Upper lobe of left lung (tissue), 6 donors: ENCODE data around the gene TENM3. TPM values are rescaled to one million over a fixed set of nuclear protein-coding genes. Genes with fewer than 3 reads are reported as not detected.

Experiments
- ATAC-seq, 2 donors: fragments of 200-7000 bp; cut with Tn5 transposase; one replicate each; pipeline ENCODE4 v1.9.1; 2022; ENCODE audit warnings: mild to moderate bottlenecking in 2 of 2, moderate library complexity in 2 of 2; ENCODE audit not compliant: low FRiP score in 2 of 2
- DNase-seq, 2 donors: peaks; one replicate each; pipeline ENCODE4 v3.0.0-alpha.2; 2019 to 2020
- H3K27ac ChIP-seq, 4 donors: fragments of 200-600 bp; sonication (generic); one replicate each; pipeline ENCODE4 v1.5.1; 2016 to 2019
- H3K27me3 ChIP-seq, 4 donors: fragments of 200-600 bp; sonication (generic); one replicate each; pipeline ENCODE4 v1.5.1; 2017 to 2019
- H3K36me3 ChIP-seq, 4 donors: fragments of 200-600 bp; sonication (generic); one replicate each; pipeline ENCODE4 v1.5.1; 2016 to 2019
- H3K4me1 ChIP-seq, 4 donors: fragments of 200-600 bp; sonication (generic); one replicate each; pipeline ENCODE4 v1.5.1; 2018 to 2019
- H3K4me3 ChIP-seq, 4 donors: fragments of 200-600 bp; sonication (generic); one replicate each; pipeline ENCODE4 v1.5.1; 2017 to 2019; ENCODE audit warnings: mild to moderate bottlenecking in 2 of 4, moderate library complexity in 1 of 4
- H3K9me3 ChIP-seq, 4 donors: fragments of 200-600 bp; sonication (generic); one replicate each; pipeline ENCODE4 v1.5.1; 2018 to 2019
- CTCF ChIP-seq, 6 experiments: fragments of 450-650 bp in 4 of 6; fragments of 200-600 bp in 2 of 6; sonication (generic) in 2 of 6; IDR thresholded peaks; one replicate each; pipeline ENCODE4 v1.5.1; 2016 to 2019; ENCODE audit warnings: antibody characterized with exemption in 6 of 6
- EP300 ChIP-seq, 4 donors: sonication (generic); formaldehyde crosslinking; IDR thresholded peaks; one replicate each; pipeline ENCODE4 v1.5.1; 2017; ENCODE audit warnings: antibody characterized with exemption in 4 of 4, control low read depth in 2 of 4
- POLR2A ChIP-seq, 4 donors: fragments of 450-650 bp; IDR thresholded peaks; one replicate each; pipeline ENCODE4 v1.5.1; 2016 to 2017; ENCODE audit warnings: antibody characterized with exemption in 4 of 4, mild to moderate bottlenecking in 2 of 4
- POLR2AphosphoS5 ChIP-seq, 2 donors: sonication (generic); formaldehyde crosslinking; IDR thresholded peaks; one replicate each; pipeline ENCODE4 v1.5.1; 2017; ENCODE audit warnings: antibody characterized with exemption in 2 of 2
- WGBS, 2 donors: methylation state at CpG; one replicate each; pipeline ENCODE4 v1.1.5; 2017 to 2018; 5-methylcytosine and 5-hydroxymethylcytosine counted together
- total RNA-seq, 6 donors: library from RNA; depleted of rRNA in 4 of 6; stranded (reverse); fragments of >200 nt in 4 of 6; gene quantifications; one replicate each; pipeline versions ENCODE4 v1.1.0 to v1.2.1, GENCODE V29; 2016 to 2021
- donor health status: DM: no; HTN: no; CAD: no; lungs with moderate emphysema.
- donor health status: DM: no; HTN: yes; CAD: no; lungs with severe emphysema.

The TENM3 gene
- total RNA-seq, 6 donors from 2014 or later = 0.33 to 7.1 (median 1.1) TPM

GRCh38 chr4:182303847-182304246 lies 60.6 kb downstream of the TENM3 start:
- WGBS, 2 donors = 91 to 93% methylated on average over 5 of the region's 5 CpGs
- H3K36me3 ChIP-seq = no peaks in the 10 kb centered on the region
- no peak overlapping the region for H3K27ac ChIP-seq
- H3K27me3 ChIP-seq = no peaks in the 10 kb centered on the region
- TF ChIP-seq CTCF (IDR thresholded peaks at IDR 0.05) (no peak), POLR2A (IDR thresholded peaks at IDR 0.05) (no peak), POLR2AphosphoS5 (IDR thresholded peaks at IDR 0.05) (no peak), EP300 (IDR thresholded peaks at IDR 0.05) (no peak)
- no peak for ATAC-seq
- no peak overlapping the region for H3K4me3 ChIP-seq
- DNase-seq = no peak
- H3K9me3 ChIP-seq = no peaks in the 10 kb centered on the region
- no peaks in the 10 kb centered on the region for H3K4me1 ChIP-seq

GRCh38 chr4:182306792-182307507 lies 63.7 kb downstream of the TENM3 start:
- H3K9me3 ChIP-seq = no peaks in the 10 kb centered on the region
- DNase-seq (no peak), ATAC-seq (no peak)
- H3K36me3 ChIP-seq = no peaks in the 10 kb centered on the region
- no peak for TF ChIP-seq EP300 (IDR thresholded peaks at IDR 0.05)
- TF ChIP-seq POLR2A (IDR thresholded peaks at IDR 0.05) = no peak
- TF ChIP-seq POLR2AphosphoS5 (IDR thresholded peaks at IDR 0.05) = no peak
- TF ChIP-seq CTCF (IDR thresholded peaks at IDR 0.05) = no peak
- 63 to 80% methylated on average over 4 of the region's 4 CpGs for WGBS, 2 donors
- no peaks in the 10 kb centered on the region for H3K27me3 ChIP-seq
- no peak overlapping the region for H3K4me3 ChIP-seq
- no peak overlapping the region for H3K27ac ChIP-seq
- no peaks in the 10 kb centered on the region for H3K4me1 ChIP-seq

GRCh38 chr4:182307746-182308145 lies 64.5 kb downstream of the TENM3 start:
- ATAC-seq (peak; percentile 31 to 58), DNase-seq (peak in 1 of 2 donors; percentile 25)
- WGBS, 2 donors = 82 to 85% methylated on average over 2 of the region's 2 CpGs
- Histone ChIP-seq H3K4me3 (no peak overlapping the region), H3K27me3 (no peaks in the 10 kb centered on the region), H3K27ac (no peak overlapping the region), H3K9me3 (no peaks in the 10 kb centered on the region), H3K36me3 (no peaks in the 10 kb centered on the region), H3K4me1 (no peaks in the 10 kb centered on the region)
- no peak for TF ChIP-seq POLR2A (IDR thresholded peaks at IDR 0.05)
- no peak for TF ChIP-seq POLR2AphosphoS5 (IDR thresholded peaks at IDR 0.05)
- TF ChIP-seq EP300 (IDR thresholded peaks at IDR 0.05) = no peak
- TF ChIP-seq CTCF (IDR thresholded peaks at IDR 0.05) = no peak

- Histone ChIP-seq H3K27me3 (no peaks in the 10 kb centered on the region), H3K4me1 (no peaks in the 10 kb centered on the region), H3K9me3 (peaks cover 0 to 14% (median 7%) of the 10 kb centered on the region in 4 donors), H3K27ac (no peak overlapping the region), H3K4me3 (no peak overlapping the region), H3K36me3 (no peaks in the 10 kb centered on the region)
- ATAC-seq (no peak), DNase-seq (no peak)
- WGBS, 2 donors = 73 to 87% methylated on average over 1 of the region's 1 CpG
- TF ChIP-seq EP300 (IDR thresholded peaks at IDR 0.05) = no peak
- no peak for TF ChIP-seq POLR2A (IDR thresholded peaks at IDR 0.05)
- no peak for TF ChIP-seq CTCF (IDR thresholded peaks at IDR 0.05)
- TF ChIP-seq POLR2AphosphoS5 (IDR thresholded peaks at IDR 0.05) = no peak
These were observed 66.7 kb downstream of the TENM3 start for GRCh38 chr4:182309877-182310276.

GRCh38 chr4:182310316-182310715 lies 67.1 kb downstream of the TENM3 start:
- DNase-seq = no peak
- H3K4me1 ChIP-seq = no peaks in the 10 kb centered on the region
- H3K27me3 ChIP-seq = no peaks in the 10 kb centered on the region
- WGBS, 2 donors = 68% methylated on average over 5 of the region's 5 CpGs
- no peaks in the 10 kb centered on the region for H3K36me3 ChIP-seq
- no peak overlapping the region for H3K27ac ChIP-seq
- H3K4me3 ChIP-seq = no peak overlapping the region
- no peak for TF ChIP-seq POLR2A (IDR thresholded peaks at IDR 0.05)
- no peak for TF ChIP-seq CTCF (IDR thresholded peaks at IDR 0.05)
- no peak for TF ChIP-seq EP300 (IDR thresholded peaks at IDR 0.05)
- no peak for TF ChIP-seq POLR2AphosphoS5 (IDR thresholded peaks at IDR 0.05)
- H3K9me3 ChIP-seq = peaks cover 0 to 18% (median 8%) of the 10 kb centered on the region in 4 donors
- no peak for ATAC-seq
